Sigmoid colon (tissue), 7 donors: ENCODE results near the gene S1PR4. TPM values are rescaled to one million over a fixed set of nuclear protein-coding genes. Genes with fewer than 3 reads are reported as not detected.
A peak's percentile ranks its signal among the peaks of the same experiment; 100 is the strongest.

ENCODE experiments used
- DNase-seq: peaks from one replicate; pipeline ENCODE4 v3.0.0-alpha.2; 2019
- H3K27ac ChIP-seq, 4 donors: fragments of 200-600 bp; sonication (generic); one replicate each; pipeline ENCODE4 v1.5.1; 2016 to 2019; ENCODE audit warnings: mild to moderate bottlenecking in 1 of 4
- H3K27me3 ChIP-seq, 3 donors: fragments of 200-600 bp; sonication (generic); one replicate each; pipeline ENCODE4 v1.5.1; 2019; ENCODE audit warnings: mild to moderate bottlenecking in 1 of 3
- H3K36me3 ChIP-seq, 4 donors: fragments of 200-600 bp; sonication (generic); one replicate each; pipeline ENCODE4 v1.5.1; 2016 to 2019
- H3K4me1 ChIP-seq, 4 donors: fragments of 200-600 bp; sonication (generic); one replicate each; pipeline ENCODE4 v1.5.1; 2017 to 2019
- H3K4me3 ChIP-seq, 4 donors: fragments of 200-600 bp; sonication (generic); one replicate each; pipeline ENCODE4 v1.5.1; 2017 to 2019; ENCODE audit warnings: mild to moderate bottlenecking in 2 of 4, moderate library complexity in 1 of 4
- H3K9me3 ChIP-seq, 4 donors: fragments of 200-600 bp in 3 of 4; sonication (generic) in 3 of 4; one replicate each; pipeline versions ENCODE4 v1.5.1 to v1.6.1; 2013 to 2019
- EP300 ChIP-seq, 4 donors: sonication (generic); formaldehyde crosslinking; IDR thresholded peaks; one replicate each; pipeline ENCODE4 v1.6.1; 2017; ENCODE audit warnings: antibody characterized with exemption in 4 of 4
- POLR2A ChIP-seq, 2 donors: fragments of 450-650 bp; IDR thresholded peaks; one replicate each; pipeline ENCODE4 v1.6.1; 2016; ENCODE audit warnings: antibody characterized with exemption in 2 of 2, mild to moderate bottlenecking in 2 of 2, moderate library complexity in 2 of 2
- POLR2AphosphoS5 ChIP-seq, 4 donors: sonication (generic); formaldehyde crosslinking; IDR thresholded peaks; one replicate each; pipeline ENCODE4 v1.6.1; 2017; ENCODE audit warnings: antibody characterized with exemption in 4 of 4
- WGBS, 2 donors: extraction: QIAGEN DNeasy Blood & Tissue Kit; methylation state at CpG; one replicate each; pipeline ENCODE4 v1.1.7; 2013; 5-methylcytosine and 5-hydroxymethylcytosine counted together
- intact Hi-C: fragments of 100-400 bp; cut with DNase I; formaldehyde crosslinking; loops from one replicate; pipeline ENCODE4 v1.15.1; 2023
- polyA plus RNA-seq, 3 donors: library from polyadenylated mRNA; stranded (reverse); fragments of 200-250 nt; gene quantifications; one replicate each; pipeline ENCODE4 v1.2.3, GENCODE V29; 2013
- total RNA-seq, 4 donors: library from RNA; depleted of rRNA; stranded (reverse); fragments of >200 nt; gene quantifications; one replicate each; pipeline ENCODE4 v1.1.0, GENCODE V29; 2016
- TF ChIP-seq, protein P1 (sequence below), 4 experiments: fragments of 450-650 bp in 3 of 4; fragments of 200-600 bp in 1 of 4; IDR thresholded peaks; one replicate each; pipeline ENCODE4 v1.5.1; 2016 to 2019; ENCODE audit warnings: antibody characterized with exemption in 4 of 4, mild to moderate bottlenecking in 3 of 4, moderate library complexity in 2 of 4
- donor health status: healthy with polysubstance abuse.
- donor health status: Bipolar disorder and iron deficiency.
- donor health status: healthy.

The S1PR4 gene
- total and polyA plus RNA-seq, 7 donors: 0.33 to 24.4 (median 0.60) TPM; not detected in 2

GRCh38 chr19:3183721-3184641, 5.4 kb downstream of the S1PR4 start:
- intact Hi-C loops: no loop called here
- Histone ChIP-seq H3K4me1 (peaks cover 0 to 34% (median 25%) of the 10 kb centered on the region in 4 donors), H3K4me3 (no peak overlapping the region), H3K36me3 (no peaks in the 10 kb centered on the region), H3K27me3 (no peaks in the 10 kb centered on the region), H3K27ac (no peak overlapping the region), H3K9me3 (no peaks in the 10 kb centered on the region)
- WGBS, 2 donors: 73 to 78% methylated on average over 13 of the region's 13 CpGs
- TF ChIP-seq POLR2AphosphoS5 (IDR thresholded peaks at IDR 0.05) (no peak), POLR2A (IDR thresholded peaks at IDR 0.05) (no peak), EP300 (IDR thresholded peaks at IDR 0.05) (no peak)
- TF ChIP-seq, protein P1, sequence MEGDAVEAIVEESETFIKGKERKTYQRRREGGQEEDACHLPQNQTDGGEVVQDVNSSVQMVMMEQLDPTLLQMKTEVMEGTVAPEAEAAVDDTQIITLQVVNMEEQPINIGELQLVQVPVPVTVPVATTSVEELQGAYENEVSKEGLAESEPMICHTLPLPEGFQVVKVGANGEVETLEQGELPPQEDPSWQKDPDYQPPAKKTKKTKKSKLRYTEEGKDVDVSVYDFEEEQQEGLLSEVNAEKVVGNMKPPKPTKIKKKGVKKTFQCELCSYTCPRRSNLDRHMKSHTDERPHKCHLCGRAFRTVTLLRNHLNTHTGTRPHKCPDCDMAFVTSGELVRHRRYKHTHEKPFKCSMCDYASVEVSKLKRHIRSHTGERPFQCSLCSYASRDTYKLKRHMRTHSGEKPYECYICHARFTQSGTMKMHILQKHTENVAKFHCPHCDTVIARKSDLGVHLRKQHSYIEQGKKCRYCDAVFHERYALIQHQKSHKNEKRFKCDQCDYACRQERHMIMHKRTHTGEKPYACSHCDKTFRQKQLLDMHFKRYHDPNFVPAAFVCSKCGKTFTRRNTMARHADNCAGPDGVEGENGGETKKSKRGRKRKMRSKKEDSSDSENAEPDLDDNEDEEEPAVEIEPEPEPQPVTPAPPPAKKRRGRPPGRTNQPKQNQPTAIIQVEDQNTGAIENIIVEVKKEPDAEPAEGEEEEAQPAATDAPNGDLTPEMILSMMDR (IDR thresholded peaks at IDR 0.05): no peak
- no peak for DNase-seq

- intact Hi-C loops: no loop called here
- peak overlapping the region; percentile 81 to 90 (median 84) for H3K27ac ChIP-seq
- peak; percentile 84 for DNase-seq
These were observed 6.4 kb downstream of the S1PR4 start for GRCh38 chr19:3184847-3185460.

GRCh38 chr19:3185461-3186159, 7.0 kb downstream of the S1PR4 start, which contains the start of gene NCLN:
TSS of gene NCLN (plus strand) at chr19:3185930. CDS start at chr19:3186031, 101 bp downstream.
- 0% methylated on average over 69 of the region's 69 CpGs for WGBS, 2 donors
- H3K9me3 ChIP-seq: no peaks in the 10 kb centered on the region
- no peaks in the 10 kb centered on the region for H3K36me3 ChIP-seq
- TF ChIP-seq POLR2AphosphoS5 (IDR thresholded peaks at IDR 0.05) (peak in 2 of 4 donors; percentile 24 to 47), EP300 (IDR thresholded peaks at IDR 0.05) (peak in 1 of 4 donors; percentile 5), POLR2A (IDR thresholded peaks at IDR 0.05) (no peak)
- intact Hi-C loops: no loop called here
- H3K27me3 ChIP-seq: no peaks in the 10 kb centered on the region
- H3K4me1 ChIP-seq: peaks cover 0 to 34% (median 25%) of the 10 kb centered on the region in 4 donors
- peak within 1 kb of the TSS; percentile 81 to 90 (median 84) for H3K27ac ChIP-seq
- H3K4me3 ChIP-seq: peak within 1 kb of the TSS; percentile 81 to 99 (median 97)
- DNase-seq: peak; percentile 96

More at GRCh38 chr19:3184847-3185460, 6.4 kb downstream of the S1PR4 start:
- WGBS, 2 donors: 16 to 24% methylated on average over 14 of the region's 14 CpGs
- Histone ChIP-seq H3K27me3 (no peaks in the 10 kb centered on the region), H3K36me3 (no peaks in the 10 kb centered on the region), H3K4me1 (peaks cover 0 to 34% (median 25%) of the 10 kb centered on the region in 4 donors), H3K4me3 (peak overlapping the region; percentile 81 to 99 (median 97)), H3K9me3 (no peaks in the 10 kb centered on the region)
- TF ChIP-seq, protein P1 (IDR thresholded peaks at IDR 0.05): no peak
- TF ChIP-seq POLR2AphosphoS5 (IDR thresholded peaks at IDR 0.05) (no peak), EP300 (IDR thresholded peaks at IDR 0.05) (no peak), POLR2A (IDR thresholded peaks at IDR 0.05) (no peak)

- H3K9me3 ChIP-seq: no peaks in the 10 kb centered on the region
- H3K4me1 ChIP-seq: peaks cover 0 to 34% (median 25%) of the 10 kb centered on the region in 4 donors
- H3K36me3 ChIP-seq: no peaks in the 10 kb centered on the region
- H3K4me3 ChIP-seq: peak overlapping the region; percentile 81 to 99 (median 97)
- no peaks in the 10 kb centered on the region for H3K27me3 ChIP-seq
- TF ChIP-seq, protein P1 (IDR thresholded peaks at IDR 0.05): no peak
- TF ChIP-seq EP300 (IDR thresholded peaks at IDR 0.05): no peak
- no peak for TF ChIP-seq POLR2AphosphoS5 (IDR thresholded peaks at IDR 0.05)
- no peak for TF ChIP-seq POLR2A (IDR thresholded peaks at IDR 0.05)
- intact Hi-C loops: no loop called here
- H3K27ac ChIP-seq: peak overlapping the region; percentile 81 to 90 (median 84)
- WGBS, 2 donors: 0 to 1% methylated on average over 38 of the region's 38 CpGs
- DNase-seq: no peak
These were observed 7.7 kb downstream of the S1PR4 start for GRCh38 chr19:3186160-3186688.
